Mesendoderm (in vitro differentiated cells): ENCODE data around the gene ITPR2.

ENCODE experiments used
- DNase-seq: peaks from one replicate; pipeline ENCODE4 v3.0.0; 2013
- H2AK5ac ChIP-seq: 2 replicates; pipeline ENCODE4 v1.6.1; 2013; ENCODE audit warnings: low read length, inconsistent platforms
- H2BK120ac ChIP-seq: 2 replicates; pipeline ENCODE4 v1.6.1; 2013; ENCODE audit warnings: low read depth, mild to moderate bottlenecking, low read length, moderate library complexity, mixed read lengths
- H2BK15ac ChIP-seq: replicated peaks from 2 replicates; pipeline ENCODE4 v1.6.1; 2013; ENCODE audit warnings: low read depth, mild to moderate bottlenecking, moderate library complexity
- H2BK5ac ChIP-seq: 2 replicates; pipeline ENCODE4 v1.6.1; 2013; ENCODE audit warnings: low read length, inconsistent platforms
- H3K18ac ChIP-seq: 2 replicates; pipeline ENCODE4 v1.6.1; 2013; ENCODE audit warnings: mild to moderate bottlenecking, low read length, mixed read lengths
- H3K23ac ChIP-seq: one replicate; pipeline ENCODE4 v1.6.1; 2013; ENCODE audit warnings: low read length
- H3K27ac ChIP-seq: 2 replicates; pipeline ENCODE4 v1.5.1; 2013; ENCODE audit warnings: low read depth, mild to moderate bottlenecking, inconsistent platforms, low read length, moderate library complexity
- H3K27me3 ChIP-seq: 2 replicates; pipeline ENCODE4 v1.6.1; 2013; ENCODE audit warnings: low read length, control low read depth, mild to moderate bottlenecking, inconsistent platforms; ENCODE audit not compliant: insufficient read depth, poor library complexity
- H3K36me3 ChIP-seq: 2 replicates; pipeline ENCODE4 v1.6.1; 2013; ENCODE audit warnings: low read length, inconsistent platforms; ENCODE audit not compliant: control insufficient read depth, insufficient read depth
- H3K4ac ChIP-seq: one replicate; pipeline ENCODE4 v1.6.1; 2013; ENCODE audit warnings: low read depth, mild to moderate bottlenecking, low read length, moderate library complexity
- H3K4me1 ChIP-seq: 2 replicates; pipeline ENCODE4 v1.6.1; 2013; ENCODE audit warnings: low read depth, low read length, inconsistent platforms; ENCODE audit not compliant: control insufficient read depth
- H3K4me2 ChIP-seq: 2 replicates; pipeline ENCODE4 v1.6.1; 2013; ENCODE audit warnings: low read length
- H3K4me3 ChIP-seq: 2 replicates; pipeline ENCODE4 v1.5.1; 2013; ENCODE audit warnings: mild to moderate bottlenecking, low read length
- H3K56ac ChIP-seq: one replicate; pipeline ENCODE4 v1.6.1; 2013; ENCODE audit warnings: low read length
- H3K79me1 ChIP-seq: 2 replicates; pipeline ENCODE4 v1.6.1; 2013; ENCODE audit warnings: low read length, inconsistent platforms
- H3K79me2 ChIP-seq: 2 replicates; pipeline ENCODE4 v1.6.1; 2013; ENCODE audit warnings: mild to moderate bottlenecking, low read length; ENCODE audit not compliant: control insufficient read depth, insufficient read depth
- H3K9ac ChIP-seq: 2 replicates; pipeline ENCODE4 v1.6.1; 2013; ENCODE audit warnings: low read length, inconsistent platforms
- H4K5ac ChIP-seq: one replicate; pipeline ENCODE4 v1.6.1; 2013; ENCODE audit warnings: low read length
- H4K8ac ChIP-seq: one replicate; pipeline ENCODE4 v1.6.1; 2013; ENCODE audit warnings: low read depth, mild to moderate bottlenecking, control low read depth, low read length, moderate library complexity
- WGBS: extraction: QIAGEN DNeasy Blood & Tissue Kit; methylation state at CpG from one replicate; pipeline ENCODE4 v1.1.7; 2013; ENCODE audit warnings: low lambda C conversion rate, missing lambda C conversion rate; ENCODE audit not compliant: insufficient coverage; ENCODE audit errors: extremely low coverage; 5-methylcytosine and 5-hydroxymethylcytosine counted together

Gene ITPR2

GRCh38 chr12:26689281-26689841 lies 143.6 kb downstream of the ITPR2 start:
- Histone ChIP-seq H3K4me3 (no peak overlapping the region), H3K27ac (no peak overlapping the region), H3K4me2 (no peak overlapping the region), H4K8ac (no peak overlapping the region), H4K5ac (no peak overlapping the region), H2BK120ac (no peak overlapping the region), H3K18ac (peak overlapping the region; percentile 56), H3K36me3 (no peaks in the 10 kb centered on the region), H2BK5ac (no peak overlapping the region), H2BK15ac (no peak overlapping the region), H3K23ac (no peak overlapping the region), H3K79me1 (no peaks in the 10 kb centered on the region), H3K4me1 (peaks cover 3% of the 10 kb centered on the region), H2AK5ac (no peak overlapping the region), H3K4ac (no peak overlapping the region), H3K9ac (no peak overlapping the region), H3K56ac (no peak overlapping the region), H3K27me3 (no peaks in the 10 kb centered on the region), H3K79me2 (no peaks in the 10 kb centered on the region)
- no CpG with 5 or more reads among the region's 6 CpGs for WGBS
- no peak for DNase-seq

DNA sequence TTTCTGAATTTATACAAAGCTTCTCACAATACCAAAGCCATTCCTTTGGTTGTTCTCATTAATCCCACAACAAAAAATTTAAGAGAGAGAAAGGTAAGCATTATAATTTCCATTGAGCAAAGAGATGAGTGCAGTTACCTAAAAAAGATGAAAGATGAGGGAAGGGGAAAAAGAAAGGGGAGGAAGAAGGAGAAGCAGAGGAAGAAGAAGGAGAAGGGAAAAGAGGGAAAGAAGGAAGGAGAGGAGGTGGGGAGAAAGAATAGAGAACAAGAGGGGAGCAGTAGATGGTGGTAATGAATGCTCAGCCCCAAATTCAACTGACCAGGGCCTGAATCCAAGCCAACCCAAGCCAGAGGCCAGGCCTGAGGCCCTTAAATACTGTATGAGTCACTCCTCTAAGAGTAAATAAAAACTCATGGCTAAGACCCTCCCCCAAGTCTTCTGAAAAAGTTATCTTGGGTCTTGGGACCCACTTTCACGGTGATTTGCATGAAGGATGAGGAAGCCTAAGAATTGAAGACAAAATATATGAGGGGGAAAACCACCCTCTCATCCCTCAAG lies 144.6 kb downstream of the ITPR2 start:
- Histone ChIP-seq H3K27me3 (no peaks in the 10 kb centered on the region), H3K36me3 (no peaks in the 10 kb centered on the region), H3K9ac (no peak overlapping the region), H3K4ac (no peak overlapping the region), H3K4me2 (no peak overlapping the region), H3K79me2 (no peaks in the 10 kb centered on the region), H2BK120ac (no peak overlapping the region), H3K4me3 (no peak overlapping the region), H3K56ac (no peak overlapping the region), H2BK5ac (no peak overlapping the region), H3K18ac (no peak overlapping the region), H2BK15ac (no peak overlapping the region), H4K8ac (no peak overlapping the region), H3K23ac (no peak overlapping the region), H3K27ac (no peak overlapping the region), H4K5ac (no peak overlapping the region), H3K4me1 (peaks cover 3% of the 10 kb centered on the region), H2AK5ac (no peak overlapping the region), H3K79me1 (no peaks in the 10 kb centered on the region)
- no peak for DNase-seq
- no CpG with 5 or more reads among the region's 1 CpG for WGBS

GRCh38 chr12:26686408-26686807 lies 146.6 kb downstream of the ITPR2 start:
- WGBS: no CpG with 5 or more reads among the region's 4 CpGs
- Histone ChIP-seq H3K23ac (no peak overlapping the region), H2BK120ac (no peak overlapping the region), H2BK5ac (no peak overlapping the region), H3K79me2 (no peaks in the 10 kb centered on the region), H3K4me1 (peaks cover 3% of the 10 kb centered on the region), H3K27ac (no peak overlapping the region), H3K79me1 (no peaks in the 10 kb centered on the region), H2AK5ac (no peak overlapping the region), H3K56ac (no peak overlapping the region), H3K9ac (no peak overlapping the region), H3K36me3 (no peaks in the 10 kb centered on the region), H3K27me3 (no peaks in the 10 kb centered on the region), H3K4me2 (no peak overlapping the region), H2BK15ac (no peak overlapping the region), H4K5ac (no peak overlapping the region), H3K4me3 (no peak overlapping the region), H4K8ac (no peak overlapping the region), H3K18ac (peak overlapping the region; percentile 68), H3K4ac (no peak overlapping the region)
- no peak for DNase-seq

DNA sequence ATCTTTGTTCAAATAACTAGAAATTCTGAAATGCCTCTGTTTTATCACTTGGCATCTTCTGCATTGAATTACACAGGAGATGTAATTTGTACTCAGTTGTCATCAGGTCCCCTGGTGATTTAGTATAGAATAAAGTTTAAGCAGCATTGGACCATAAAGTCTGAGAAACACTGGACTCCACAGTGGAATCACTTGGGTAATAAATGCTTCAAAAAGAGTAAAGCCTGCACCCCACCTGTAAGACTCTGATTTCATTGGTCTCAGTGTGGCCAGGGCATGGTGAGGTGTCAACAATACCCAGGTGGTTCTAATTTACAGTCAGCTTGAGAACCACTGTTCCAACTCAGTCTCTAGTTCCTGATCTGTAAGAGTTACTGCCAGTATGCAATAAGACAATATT lies 148.9 kb downstream of the ITPR2 start:
- Histone ChIP-seq H2BK120ac (no peak overlapping the region), H4K5ac (no peak overlapping the region)

GRCh38 chr12:26683443-26683842 lies 149.6 kb downstream of the ITPR2 start:
- no peak for DNase-seq
- Histone ChIP-seq H2AK5ac (no peak overlapping the region), H3K4me3 (no peak overlapping the region), H3K79me1 (no peaks in the 10 kb centered on the region), H3K27me3 (no peaks in the 10 kb centered on the region), H3K4me2 (no peak overlapping the region), H2BK5ac (no peak overlapping the region), H3K4me1 (no peaks in the 10 kb centered on the region), H3K4ac (no peak overlapping the region), H3K18ac (no peak overlapping the region), H3K36me3 (no peaks in the 10 kb centered on the region), H3K27ac (no peak overlapping the region), H4K5ac (no peak overlapping the region), H2BK15ac (no peak overlapping the region), H3K79me2 (no peaks in the 10 kb centered on the region), H3K9ac (no peak overlapping the region), H3K23ac (no peak overlapping the region), H3K56ac (no peak overlapping the region), H4K8ac (no peak overlapping the region), H2BK120ac (no peak overlapping the region)
- WGBS: no CpG with 5 or more reads among the region's 5 CpGs

More for the DNA sequence above, 148.9 kb downstream of the ITPR2 start:
- no peaks in the 10 kb centered on the region for H3K79me2 ChIP-seq
- no peak overlapping the region for H3K18ac ChIP-seq
- H3K4me2 ChIP-seq: no peak overlapping the region
- no peaks in the 10 kb centered on the region for H3K27me3 ChIP-seq
- H3K9ac ChIP-seq: no peak overlapping the region
- DNase-seq: no peak
- no peak overlapping the region for H2BK5ac ChIP-seq
- no peak overlapping the region for H3K27ac ChIP-seq
- H2AK5ac ChIP-seq: no peak overlapping the region
- H4K8ac ChIP-seq: no peak overlapping the region
- no peak overlapping the region for H2BK15ac ChIP-seq
- no peak overlapping the region for H3K56ac ChIP-seq
- H3K4me3 ChIP-seq: no peak overlapping the region
- no peaks in the 10 kb centered on the region for H3K36me3 ChIP-seq
- H3K23ac ChIP-seq: no peak overlapping the region
- no peaks in the 10 kb centered on the region for H3K79me1 ChIP-seq
- no peak overlapping the region for H3K4ac ChIP-seq
- H3K4me1 ChIP-seq: no peaks in the 10 kb centered on the region
